Activated naive CD4-positive, alpha-beta T cell treated with anti-CD3 and anti-CD28 coated beads for 36 hours (primary cell): ENCODE data around the gene SRRM5. TPM values are rescaled to one million over a fixed set of nuclear protein-coding genes. Genes with fewer than 3 reads are reported as not detected.

ENCODE experiments used
- CTCF ChIA-PET: fragments of 350-600 bp; sonication (Branson Sonifier 250); formaldehyde crosslinking; loops from one replicate; lab custom pipeline; 2021; ENCODE audit warnings: antibody characterized with exemption; lab: Charles Lee
- DNase-seq: peaks from one replicate; pipeline ENCODE4 v3.0.0-alpha.2; 2020
- H3K27ac Mint-ChIP-seq: one replicate; pipeline ENCODE4 v1.8.0; 2021; ENCODE audit warnings: mild to moderate bottlenecking, mixed read lengths
- H3K27me3 Mint-ChIP-seq: one replicate; pipeline ENCODE4 v1.8.0; 2021; ENCODE audit warnings: low read depth, mixed read lengths
- H3K36me3 Mint-ChIP-seq: one replicate; pipeline ENCODE4 v1.8.0; 2021; ENCODE audit warnings: low read depth, mixed read lengths
- H3K4me1 Mint-ChIP-seq: one replicate; pipeline ENCODE4 v1.8.0; 2021; ENCODE audit warnings: low read depth, mixed read lengths
- H3K4me3 Mint-ChIP-seq: one replicate; pipeline ENCODE4 v1.8.0; 2021; ENCODE audit warnings: mild to moderate bottlenecking, moderate library complexity, mixed read lengths
- H3K9me3 Mint-ChIP-seq: one replicate; pipeline ENCODE4 v1.8.0; 2021; ENCODE audit warnings: mixed read lengths
- intact Hi-C: fragments of 100-400 bp; cut with micrococcal nuclease; formaldehyde crosslinking; loops from one replicate; pipeline ENCODE4 v1.15.1; 2023
- total RNA-seq, 2 experiments: library from RNA; stranded (reverse); gene quantifications; one replicate each; pipeline ENCODE4 v1.2.3, GENCODE V29; 2021

Gene SRRM5
- total RNA-seq, 2 experiments from 2014 or later = 0.21 to 0.27 TPM

GRCh38 chr19:43620061-43621001 lies 8.4 kb downstream of the SRRM5 start:
- CTCF ChIA-PET = interaction anchor here (0.6 kb wide), 1 partner anchor 186 kb away, joined by 3 read pairs; no protein-coding TSS in a partner anchor
- intact Hi-C loops = loop anchor here (10.0 kb wide), 1 partner anchor 176 kb away; no protein-coding TSS in a partner anchor
- H3K36me3 Mint-ChIP-seq = no peaks in the 10 kb centered on the region
- no peaks in the 10 kb centered on the region for H3K27me3 Mint-ChIP-seq
- H3K4me1 Mint-ChIP-seq = peaks cover 26% of the 10 kb centered on the region
- peak overlapping the region; percentile 96 for H3K27ac Mint-ChIP-seq
- no peak for DNase-seq
- no peaks in the 10 kb centered on the region for H3K9me3 Mint-ChIP-seq
- peak overlapping the region; percentile 94 for H3K4me3 Mint-ChIP-seq

- no peak overlapping the region for H3K4me3 Mint-ChIP-seq
- peaks cover 9% of the 10 kb centered on the region for H3K27me3 Mint-ChIP-seq
- H3K9me3 Mint-ChIP-seq = no peaks in the 10 kb centered on the region
- no peak for DNase-seq
- no peak overlapping the region for H3K27ac Mint-ChIP-seq
- CTCF ChIA-PET = interaction anchor here (0.6 to 1.0 kb wide), 2 partner anchors 17 to 102 kb away, joined by 3 read pairs; no protein-coding TSS in a partner anchor
- no peaks in the 10 kb centered on the region for H3K36me3 Mint-ChIP-seq
- intact Hi-C loops = loop anchor here (10.0 kb wide), 1 partner anchor 177 kb away; no protein-coding TSS in a partner anchor
- peaks cover 31% of the 10 kb centered on the region for H3K4me1 Mint-ChIP-seq
Measured at GRCh38 chr19:43622070-43622469, 10.2 kb downstream of the SRRM5 start.

DNA sequence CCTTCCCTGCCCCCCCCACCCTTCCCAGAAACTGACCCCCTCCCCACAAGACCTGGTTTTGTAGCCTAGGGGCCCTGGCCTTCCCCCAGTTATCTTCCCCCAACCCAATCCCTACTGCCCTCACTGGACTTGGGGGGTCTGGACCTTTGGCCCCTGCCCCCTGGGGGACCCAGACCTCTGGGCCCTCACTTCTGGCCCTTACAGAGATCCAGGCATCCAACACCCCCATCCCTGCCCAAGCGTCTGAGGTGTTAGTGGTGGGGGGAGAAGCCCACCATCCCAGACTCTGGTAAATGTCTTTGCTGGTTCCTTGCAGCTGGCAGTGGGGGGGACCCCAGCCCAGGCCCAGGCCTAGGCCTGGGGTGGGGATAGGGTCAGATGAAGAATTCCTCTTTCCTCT lies 11.1 kb downstream of the SRRM5 start:
- H3K4me3 Mint-ChIP-seq = no peak overlapping the region
- peaks cover 30% of the 10 kb centered on the region for H3K4me1 Mint-ChIP-seq
- H3K9me3 Mint-ChIP-seq = no peaks in the 10 kb centered on the region
- H3K27me3 Mint-ChIP-seq = peaks cover 16% of the 10 kb centered on the region
- no peak overlapping the region for H3K27ac Mint-ChIP-seq
- DNase-seq = no peak
- CTCF ChIA-PET = interaction anchor here (1.1 kb wide), 1 partner anchor 122 kb away, joined by 3 read pairs; no protein-coding TSS in a partner anchor
- H3K36me3 Mint-ChIP-seq = no peaks in the 10 kb centered on the region
- intact Hi-C loops = loop anchor here (10.0 kb wide), 1 partner anchor 178 kb away; no protein-coding TSS in a partner anchor

DNA sequence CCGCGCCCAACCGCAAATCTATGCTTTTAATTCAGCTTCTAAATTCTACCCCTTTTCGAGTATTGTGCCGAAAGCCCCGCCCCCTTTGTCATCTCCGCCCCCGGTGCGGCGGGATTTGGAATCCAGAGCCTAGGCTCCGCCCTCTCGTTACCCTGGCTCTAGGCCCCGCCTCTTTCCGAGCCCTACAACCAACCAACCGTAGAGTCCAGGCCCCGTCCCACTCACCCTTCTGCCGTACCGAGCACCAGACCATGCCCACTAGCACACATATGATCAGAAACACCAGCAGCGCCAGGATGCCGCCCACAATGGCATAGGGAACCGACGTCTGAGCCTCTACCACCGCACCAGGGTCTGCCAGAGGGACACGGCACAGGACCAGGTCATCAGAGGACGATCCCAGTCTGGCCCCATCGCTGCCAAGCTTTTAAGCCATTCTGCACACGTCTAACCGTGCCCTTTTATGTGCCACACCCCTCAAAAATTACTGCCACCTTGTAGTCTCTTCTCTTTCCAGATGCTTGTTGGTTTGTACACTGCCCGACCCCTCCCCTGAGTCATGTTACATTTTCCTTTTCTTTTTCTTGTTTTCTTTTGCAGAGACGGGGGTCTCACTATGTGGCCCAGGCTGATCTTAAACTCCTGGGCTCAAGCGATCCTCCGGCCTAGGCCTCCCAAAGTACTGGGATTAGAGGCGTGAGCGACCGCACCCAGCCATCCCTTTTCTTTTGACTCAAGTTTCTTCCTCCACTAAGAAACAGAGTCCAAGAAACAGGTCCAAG lies 12.2 kb downstream of the SRRM5 start:
- DNase-seq = no peak
- Mint-ChIP-seq H3K27me3 (peaks cover 17% of the 10 kb centered on the region), H3K4me1 (peaks cover 28% of the 10 kb centered on the region), H3K9me3 (no peaks in the 10 kb centered on the region), H3K36me3 (no peaks in the 10 kb centered on the region), H3K4me3 (no peak overlapping the region), H3K27ac (no peak overlapping the region)
- CTCF ChIA-PET = interaction anchor here (1.1 kb wide), 1 partner anchor 121 kb away, joined by 3 read pairs; no protein-coding TSS in a partner anchor
- intact Hi-C loops = loop anchor here (10.0 kb wide), 1 partner anchor 179 kb away; no protein-coding TSS in a partner anchor

- peak; percentile 96 for DNase-seq
- CTCF ChIA-PET = interaction anchor here (0.6 kb wide), 1 partner anchor 36 kb away, joined by 3 read pairs; no protein-coding TSS in a partner anchor
- H3K4me1 Mint-ChIP-seq = peaks cover 27% of the 10 kb centered on the region
- no peak overlapping the region for H3K4me3 Mint-ChIP-seq
- intact Hi-C loops = loop anchor here (10.0 kb wide), 1 partner anchor 180 kb away; no protein-coding TSS in a partner anchor
- no peaks in the 10 kb centered on the region for H3K36me3 Mint-ChIP-seq
- H3K9me3 Mint-ChIP-seq = no peaks in the 10 kb centered on the region
- peaks cover 17% of the 10 kb centered on the region for H3K27me3 Mint-ChIP-seq
- no peak overlapping the region for H3K27ac Mint-ChIP-seq
Measured at GRCh38 chr19:43624933-43625332, 13.0 kb downstream of the SRRM5 start.

- H3K4me1 Mint-ChIP-seq = peaks cover 18% of the 10 kb centered on the region
- intact Hi-C loops = loop anchor here (10.0 kb wide), 1 partner anchor 181 kb away; no protein-coding TSS in a partner anchor
- CTCF ChIA-PET = interaction anchor here (0.6 to 1.1 kb wide), 3 partner anchors 26 to 1979 kb away, joined by 3 to 7 read pairs (median 3); no protein-coding TSS in a partner anchor
- no peaks in the 10 kb centered on the region for H3K36me3 Mint-ChIP-seq
- H3K27me3 Mint-ChIP-seq = peaks cover 17% of the 10 kb centered on the region
- peak overlapping the region; percentile 21 for H3K4me3 Mint-ChIP-seq
- H3K9me3 Mint-ChIP-seq = no peaks in the 10 kb centered on the region
- no peak overlapping the region for H3K27ac Mint-ChIP-seq
- peak; percentile 54 for DNase-seq
Measured at GRCh38 chr19:43625918-43626579, 14.2 kb downstream of the SRRM5 start.

- no peak for DNase-seq
- no peak overlapping the region for H3K27ac Mint-ChIP-seq
- intact Hi-C loops = loop anchor here (10.0 kb wide), 1 partner anchor 182 kb away; no protein-coding TSS in a partner anchor
- peaks cover 18% of the 10 kb centered on the region for H3K4me1 Mint-ChIP-seq
- no peak overlapping the region for H3K4me3 Mint-ChIP-seq
- H3K27me3 Mint-ChIP-seq = peaks cover 17% of the 10 kb centered on the region
- H3K9me3 Mint-ChIP-seq = no peaks in the 10 kb centered on the region
- CTCF ChIA-PET = interaction anchor here (1.6 kb wide), 1 partner anchor 180 kb away, joined by 5 read pairs; no protein-coding TSS in a partner anchor
- no peaks in the 10 kb centered on the region for H3K36me3 Mint-ChIP-seq
Measured at GRCh38 chr19:43626838-43627237, 14.9 kb downstream of the SRRM5 start.

DNA sequence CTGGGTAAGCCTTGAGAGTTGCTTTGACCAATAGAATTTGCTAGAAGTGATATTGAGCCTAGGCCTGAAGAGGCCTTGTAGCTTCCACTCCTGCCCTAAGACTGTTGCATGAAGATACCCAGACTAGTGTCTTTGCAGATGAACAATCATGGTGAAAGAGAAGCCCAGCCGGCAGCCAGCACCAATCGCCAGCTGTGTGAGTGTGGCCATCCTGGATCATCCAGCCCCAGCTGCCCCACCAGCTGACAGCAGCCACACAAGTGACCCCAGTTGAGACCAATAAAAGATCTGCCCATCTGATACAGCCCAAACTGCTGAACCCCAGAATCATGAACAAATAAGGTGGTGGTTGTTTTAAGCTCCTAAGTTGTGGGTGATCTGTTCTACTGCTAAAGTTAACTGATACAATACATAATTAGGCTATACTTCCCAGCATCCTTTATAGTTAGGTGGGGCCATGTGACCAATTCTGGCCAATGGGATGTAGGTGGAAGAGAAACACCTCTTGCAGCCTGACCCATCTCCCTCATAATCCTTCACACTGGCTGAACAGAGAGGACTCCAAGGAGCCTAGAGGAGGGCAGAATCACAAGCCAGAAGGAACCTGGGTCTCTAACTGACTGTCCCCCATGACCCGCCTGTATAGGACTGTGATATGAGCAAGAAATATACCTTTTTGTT lies 16.9 kb downstream of the SRRM5 start:
- peaks cover 18% of the 10 kb centered on the region for H3K4me1 Mint-ChIP-seq
- H3K27ac Mint-ChIP-seq = no peak overlapping the region
- no peaks in the 10 kb centered on the region for H3K36me3 Mint-ChIP-seq
- peaks cover 17% of the 10 kb centered on the region for H3K27me3 Mint-ChIP-seq
- DNase-seq = no peak
- intact Hi-C loops = loop anchor here (10.0 kb wide), 1 partner anchor 184 kb away; no protein-coding TSS in a partner anchor
- CTCF ChIA-PET = interaction anchor here (1.5 kb wide), 1 partner anchor 40 kb away, joined by 3 read pairs; no protein-coding TSS in a partner anchor
- no peaks in the 10 kb centered on the region for H3K9me3 Mint-ChIP-seq
- no peak overlapping the region for H3K4me3 Mint-ChIP-seq

GRCh38 chr19:43631491-43631890 lies 19.6 kb downstream of the SRRM5 start:
- H3K27ac Mint-ChIP-seq = no peak overlapping the region
- H3K36me3 Mint-ChIP-seq = no peaks in the 10 kb centered on the region
- peaks cover 14% of the 10 kb centered on the region for H3K27me3 Mint-ChIP-seq
- H3K4me3 Mint-ChIP-seq = no peak overlapping the region
- CTCF ChIA-PET = no interaction called here
- no peak for DNase-seq
- peaks cover 4% of the 10 kb centered on the region for H3K4me1 Mint-ChIP-seq
- intact Hi-C loops = no loop called here
- no peaks in the 10 kb centered on the region for H3K9me3 Mint-ChIP-seq

- CTCF ChIA-PET = interaction anchor here (0.6 kb wide), 1 partner anchor 130 kb away, joined by 4 read pairs; no protein-coding TSS in a partner anchor
- Mint-ChIP-seq H3K27me3 (peaks cover 6% of the 10 kb centered on the region), H3K36me3 (no peaks in the 10 kb centered on the region), H3K27ac (no peak overlapping the region), H3K9me3 (no peaks in the 10 kb centered on the region), H3K4me1 (no peaks in the 10 kb centered on the region), H3K4me3 (no peak overlapping the region)
- DNase-seq = no peak
- intact Hi-C loops = no loop called here
Measured at GRCh38 chr19:43633520-43633919, 21.6 kb downstream of the SRRM5 start.

GRCh38 chr19:43634068-43634467 lies 22.2 kb downstream of the SRRM5 start:
- Mint-ChIP-seq H3K4me3 (no peak overlapping the region), H3K36me3 (no peaks in the 10 kb centered on the region), H3K27me3 (peaks cover 12% of the 10 kb centered on the region), H3K27ac (no peak overlapping the region), H3K9me3 (no peaks in the 10 kb centered on the region), H3K4me1 (peaks cover 4% of the 10 kb centered on the region)
- CTCF ChIA-PET = interaction anchor here (0.6 kb wide), 1 partner anchor 129 kb away, joined by 4 read pairs; no protein-coding TSS in a partner anchor
- intact Hi-C loops = no loop called here
- no peak for DNase-seq
